Nephron progenitor cell (in vitro differentiated cells): ENCODE data around the gene MAST2.

Experiments
- DNase-seq: peaks from one replicate; pipeline ENCODE4 v3.0.0; 2021
- H3K27ac Mint-ChIP-seq: 2 replicates; pipeline ENCODE4 v1.8.0; 2021; ENCODE audit warnings: mild to moderate bottlenecking, moderate library complexity, mixed read lengths
- H3K27me3 Mint-ChIP-seq: 2 replicates; pipeline ENCODE4 v1.8.0; 2021; ENCODE audit warnings: mild to moderate bottlenecking, low read depth, mixed read lengths; ENCODE audit not compliant: poor library complexity
- H3K36me3 Mint-ChIP-seq: 2 replicates; pipeline ENCODE4 v1.8.0; 2021; ENCODE audit warnings: low read depth, mixed read lengths
- H3K4me1 Mint-ChIP-seq: 2 replicates; pipeline ENCODE4 v1.8.0; 2021; ENCODE audit warnings: mixed read lengths
- H3K4me3 Mint-ChIP-seq: 2 replicates; pipeline ENCODE4 v1.8.0; 2021; ENCODE audit warnings: mild to moderate bottlenecking, moderate library complexity, mixed read lengths
- H3K9me3 Mint-ChIP-seq: 2 replicates; pipeline ENCODE4 v1.8.0; 2021; ENCODE audit warnings: mild to moderate bottlenecking, moderate library complexity, mixed read lengths
- CTCF ChIP-seq: fragments of 200-600 bp; sonication (generic); IDR thresholded peaks from 2 replicates; pipeline ENCODE4 v1.5.0; 2021; ENCODE audit warnings: antibody characterized with exemption

The MAST2 gene

GRCh38 chr1:46021046-46021996 lies 217.9 kb downstream of the MAST2 start:
- no peaks in the 10 kb centered on the region for H3K9me3 Mint-ChIP-seq
- DNase-seq: no peak
- no peaks in the 10 kb centered on the region for H3K4me1 Mint-ChIP-seq
- no peak overlapping the region for H3K4me3 Mint-ChIP-seq
- H3K27me3 Mint-ChIP-seq: no peaks in the 10 kb centered on the region
- peaks cover 28% of the 10 kb centered on the region for H3K36me3 Mint-ChIP-seq
- no peak for TF ChIP-seq CTCF
- no peak overlapping the region for H3K27ac Mint-ChIP-seq

GRCh38 chr1:46026531-46026930 lies 223.1 kb downstream of the MAST2 start:
- Mint-ChIP-seq H3K27ac (peak overlapping the region; percentile 21), H3K9me3 (no peaks in the 10 kb centered on the region), H3K36me3 (peaks cover 56% of the 10 kb centered on the region), H3K4me3 (no peak overlapping the region), H3K4me1 (no peaks in the 10 kb centered on the region), H3K27me3 (no peaks in the 10 kb centered on the region)
- TF ChIP-seq CTCF: no peak
- no peak for DNase-seq

- DNase-seq: no peak
- H3K27ac Mint-ChIP-seq: no peak overlapping the region
- peaks cover 58% of the 10 kb centered on the region for H3K36me3 Mint-ChIP-seq
- H3K27me3 Mint-ChIP-seq: no peaks in the 10 kb centered on the region
- H3K9me3 Mint-ChIP-seq: no peaks in the 10 kb centered on the region
- H3K4me3 Mint-ChIP-seq: no peak overlapping the region
- no peak for TF ChIP-seq CTCF
- no peaks in the 10 kb centered on the region for H3K4me1 Mint-ChIP-seq
Observed at GRCh38 chr1:46027788-46028573, 224.6 kb downstream of the MAST2 start.

GRCh38 chr1:46030074-46030870 lies 226.9 kb downstream of the MAST2 start:
- no peak overlapping the region for H3K27ac Mint-ChIP-seq
- peaks cover 39% of the 10 kb centered on the region for H3K36me3 Mint-ChIP-seq
- H3K27me3 Mint-ChIP-seq: no peaks in the 10 kb centered on the region
- DNase-seq: no peak
- no peak for TF ChIP-seq CTCF
- no peaks in the 10 kb centered on the region for H3K9me3 Mint-ChIP-seq
- H3K4me3 Mint-ChIP-seq: no peak overlapping the region
- peaks cover 11% of the 10 kb centered on the region for H3K4me1 Mint-ChIP-seq

GRCh38 chr1:46030876-46031660 lies 227.7 kb downstream of the MAST2 start:
- peaks cover 11% of the 10 kb centered on the region for H3K4me1 Mint-ChIP-seq
- peaks cover 39% of the 10 kb centered on the region for H3K36me3 Mint-ChIP-seq
- H3K9me3 Mint-ChIP-seq: no peaks in the 10 kb centered on the region
- no peak for DNase-seq
- no peaks in the 10 kb centered on the region for H3K27me3 Mint-ChIP-seq
- H3K27ac Mint-ChIP-seq: peak overlapping the region; percentile 89
- no peak for TF ChIP-seq CTCF
- no peak overlapping the region for H3K4me3 Mint-ChIP-seq
